ENCODE results near the gene GPC5. TPM values are rescaled to one million over a fixed set of nuclear protein-coding genes. Genes with fewer than 3 reads are reported as not detected.

The GPC5 gene
- total and polyA plus RNA-seq, 2 experiments from 2014 or later = 0.32 TPM; not detected in 1

- Histone ChIP-seq H3K4me3 (no peak overlapping the region), H3K9me2 (ENCODE audit: insufficient read depth) (no peaks in the 10 kb centered on the region), H3K27me3 (replicated peaks; ENCODE audit: insufficient read depth) (no peaks in the 10 kb centered on the region), H3K4me1 (ENCODE audit: insufficient read depth) (no peaks in the 10 kb centered on the region), H3K4me2 (ENCODE audit: unreplicated experiment) (no peak overlapping the region), H3F3A (ENCODE audit: insufficient read depth) (no peaks in the 10 kb centered on the region), H2AFZ (no peak overlapping the region), H3K9me3 (ENCODE audit: low read depth) (no peaks in the 10 kb centered on the region), H4K20me1 (ENCODE audit: insufficient read depth) (no peaks in the 10 kb centered on the region), H3K27ac (no peak overlapping the region), H3K79me2 (ENCODE audit: insufficient read depth) (no peaks in the 10 kb centered on the region), H3K9ac (no peak overlapping the region), H3K36me3 (ENCODE audit: low read depth) (no peaks in the 10 kb centered on the region)
- no peak for DNase-seq
- in situ Hi-C loops (cut with MboI) = no loop called here
- WGBS, 2 experiments (ENCODE audit: low coverage in 1 of 2, low lambda C conversion rate in 2 of 2, missing lambda C conversion rate in 2 of 2) = 28 to 47% methylated on average over 1 of the region's 1 CpG
- TF ChIP-seq EZH2phosphoT487 (IDR thresholded peaks at IDR 0.05; ENCODE audit: insufficient read depth, low read depth) (no peak), EZH2 (IDR thresholded peaks at IDR 0.05; ENCODE audit: insufficient read depth, poor library complexity, severe bottlenecking) (no peak)
Observed at GRCh38 chr13:92734068-92734467, 1335.6 kb downstream of the GPC5 start.

- Histone ChIP-seq H3K9me3 (ENCODE audit: low read depth) (no peaks in the 10 kb centered on the region), H3K27me3 (replicated peaks; ENCODE audit: insufficient read depth) (no peaks in the 10 kb centered on the region), H3K9ac (no peak overlapping the region), H3K9me2 (ENCODE audit: insufficient read depth) (no peaks in the 10 kb centered on the region), H3K36me3 (ENCODE audit: low read depth) (no peaks in the 10 kb centered on the region), H3F3A (ENCODE audit: insufficient read depth) (no peaks in the 10 kb centered on the region), H3K79me2 (ENCODE audit: insufficient read depth) (no peaks in the 10 kb centered on the region), H4K20me1 (ENCODE audit: insufficient read depth) (no peaks in the 10 kb centered on the region), H2AFZ (no peak overlapping the region), H3K4me1 (ENCODE audit: insufficient read depth) (no peaks in the 10 kb centered on the region), H3K4me2 (ENCODE audit: unreplicated experiment) (no peak overlapping the region), H3K27ac (no peak overlapping the region), H3K4me3 (no peak overlapping the region)
- in situ Hi-C loops (cut with MboI) = no loop called here
- no peak for TF ChIP-seq EZH2 (IDR thresholded peaks at IDR 0.05; ENCODE audit: insufficient read depth, poor library complexity, severe bottlenecking)
- TF ChIP-seq EZH2phosphoT487 (IDR thresholded peaks at IDR 0.05; ENCODE audit: insufficient read depth, low read depth) = no peak
- DNase-seq = no peak
- WGBS, 2 experiments (ENCODE audit: low coverage in 1 of 2, low lambda C conversion rate in 2 of 2, missing lambda C conversion rate in 2 of 2) = 21 to 26% methylated on average over 1 of the region's 1 CpG
Observed at GRCh38 chr13:92734545-92734944, 1336.1 kb downstream of the GPC5 start.

GRCh38 chr13:92735909-92736308 lies 1337.5 kb downstream of the GPC5 start:
- no peak for DNase-seq

GRCh38 chr13:92739306-92739818 lies 1340.9 kb downstream of the GPC5 start:
- no peaks in the 10 kb centered on the region for H4K20me1 ChIP-seq (ENCODE audit: insufficient read depth)

More at GRCh38 chr13:92735909-92736308, 1337.5 kb downstream of the GPC5 start:
- no peaks in the 10 kb centered on the region for H3K27me3 ChIP-seq (replicated peaks; ENCODE audit: insufficient read depth)
- H3K4me2 ChIP-seq (ENCODE audit: unreplicated experiment) = no peak overlapping the region
- TF ChIP-seq EZH2 (IDR thresholded peaks at IDR 0.05; ENCODE audit: insufficient read depth, poor library complexity, severe bottlenecking) (no peak), EZH2phosphoT487 (IDR thresholded peaks at IDR 0.05; ENCODE audit: insufficient read depth, low read depth) (no peak)
- in situ Hi-C loops (cut with MboI) = no loop called here
- H3K4me3 ChIP-seq = no peak overlapping the region
- H3K9ac ChIP-seq = no peak overlapping the region
- no peaks in the 10 kb centered on the region for H3K36me3 ChIP-seq (ENCODE audit: low read depth)
- H3K79me2 ChIP-seq (ENCODE audit: insufficient read depth) = no peaks in the 10 kb centered on the region
- no peak overlapping the region for H3K27ac ChIP-seq
- no peak overlapping the region for H2AFZ ChIP-seq
- no peaks in the 10 kb centered on the region for H3F3A ChIP-seq (ENCODE audit: insufficient read depth)
- H3K4me1 ChIP-seq (ENCODE audit: insufficient read depth) = no peaks in the 10 kb centered on the region
- H3K9me3 ChIP-seq (ENCODE audit: low read depth) = no peaks in the 10 kb centered on the region
- no peaks in the 10 kb centered on the region for H4K20me1 ChIP-seq (ENCODE audit: insufficient read depth)
- no peaks in the 10 kb centered on the region for H3K9me2 ChIP-seq (ENCODE audit: insufficient read depth)
- 0 to 13% methylated on average over 1 of the region's 1 CpG for WGBS, 2 experiments (ENCODE audit: low coverage in 1 of 2, low lambda C conversion rate in 2 of 2, missing lambda C conversion rate in 2 of 2)

GRCh38 chr13:92743992-92744391 lies 1345.6 kb downstream of the GPC5 start:
- H3K9me2 ChIP-seq (ENCODE audit: insufficient read depth) = no peaks in the 10 kb centered on the region
- no peak overlapping the region for H3K4me3 ChIP-seq
- H3F3A ChIP-seq (ENCODE audit: insufficient read depth) = no peaks in the 10 kb centered on the region
- H3K27ac ChIP-seq = no peak overlapping the region
- no peaks in the 10 kb centered on the region for H3K36me3 ChIP-seq (ENCODE audit: low read depth)
- H3K4me2 ChIP-seq (ENCODE audit: unreplicated experiment) = no peak overlapping the region
- WGBS, 2 experiments (ENCODE audit: low coverage in 1 of 2, low lambda C conversion rate in 2 of 2, missing lambda C conversion rate in 2 of 2) = 7 to 24% methylated on average over 1 of the region's 1 CpG
- no peak overlapping the region for H3K9ac ChIP-seq
- TF ChIP-seq EZH2 (IDR thresholded peaks at IDR 0.05; ENCODE audit: insufficient read depth, poor library complexity, severe bottlenecking) (no peak), EZH2phosphoT487 (IDR thresholded peaks at IDR 0.05; ENCODE audit: insufficient read depth, low read depth) (no peak)
- no peaks in the 10 kb centered on the region for H3K79me2 ChIP-seq (ENCODE audit: insufficient read depth)
- H3K4me1 ChIP-seq (ENCODE audit: insufficient read depth) = no peaks in the 10 kb centered on the region
- H3K27me3 ChIP-seq (replicated peaks; ENCODE audit: insufficient read depth) = no peaks in the 10 kb centered on the region
- in situ Hi-C loops (cut with MboI) = no loop called here
- H2AFZ ChIP-seq = no peak overlapping the region
- no peak for DNase-seq
- H3K9me3 ChIP-seq (ENCODE audit: low read depth) = no peaks in the 10 kb centered on the region
- H4K20me1 ChIP-seq (ENCODE audit: insufficient read depth) = no peaks in the 10 kb centered on the region

More at GRCh38 chr13:92739306-92739818, 1340.9 kb downstream of the GPC5 start:
- no peak for DNase-seq
- TF ChIP-seq EZH2phosphoT487 (IDR thresholded peaks at IDR 0.05; ENCODE audit: insufficient read depth, low read depth) (no peak), EZH2 (IDR thresholded peaks at IDR 0.05; ENCODE audit: insufficient read depth, poor library complexity, severe bottlenecking) (no peak)
- Histone ChIP-seq H3K9me2 (ENCODE audit: insufficient read depth) (no peaks in the 10 kb centered on the region), H3F3A (ENCODE audit: insufficient read depth) (no peaks in the 10 kb centered on the region), H3K4me3 (no peak overlapping the region), H3K4me1 (ENCODE audit: insufficient read depth) (no peaks in the 10 kb centered on the region), H3K36me3 (ENCODE audit: low read depth) (no peaks in the 10 kb centered on the region), H3K79me2 (ENCODE audit: insufficient read depth) (no peaks in the 10 kb centered on the region), H3K4me2 (ENCODE audit: unreplicated experiment) (no peak overlapping the region), H3K27ac (no peak overlapping the region), H3K9ac (no peak overlapping the region), H3K27me3 (replicated peaks; ENCODE audit: insufficient read depth) (no peaks in the 10 kb centered on the region), H3K9me3 (ENCODE audit: low read depth) (no peaks in the 10 kb centered on the region), H2AFZ (no peak overlapping the region)
- WGBS, 2 experiments (ENCODE audit: low coverage in 1 of 2, low lambda C conversion rate in 2 of 2, missing lambda C conversion rate in 2 of 2) = 10 to 19% methylated on average over 2 of the region's 2 CpGs
- in situ Hi-C loops (cut with MboI) = no loop called here

Measured in GM23248 (cell line).